ENCODE results near the gene NBEAL1. TPM values are rescaled to one million over a fixed set of nuclear protein-coding genes. Genes with fewer than 3 reads are reported as not detected.

NBEAL1 gene
- total and polyA plus RNA-seq, 7 donors: 2.3 to 14.7 (median 8.7) TPM

DNA sequence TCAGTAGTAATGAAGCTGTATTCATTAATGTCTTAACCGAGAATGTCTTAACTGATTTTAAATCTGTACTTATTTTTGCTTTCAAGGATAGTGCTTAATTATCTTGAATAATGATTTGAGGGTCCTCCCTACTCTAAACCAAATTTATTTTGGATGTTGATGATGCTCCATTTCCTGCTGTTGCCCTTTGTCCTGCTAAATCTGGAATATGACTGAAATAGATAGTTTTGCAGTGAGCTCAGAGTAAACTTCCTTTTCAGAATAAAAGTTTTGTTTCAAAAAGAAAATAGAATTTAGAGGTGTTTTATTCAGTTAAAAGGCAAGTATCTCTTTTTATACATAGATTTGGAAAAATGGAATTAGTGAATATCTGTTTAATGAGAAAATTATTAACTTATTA lies 8.1 kb downstream of the NBEAL1 start:
- Histone ChIP-seq H3K4me1 (peaks cover 27% of the 10 kb centered on the region), H3K27ac (peak overlapping the region; percentile 8), H3K9me3 (no peaks in the 10 kb centered on the region), H3K4me3 (no peak overlapping the region), H3K36me3 (ENCODE audit: insufficient read depth in 1 of 2, low read depth in 1 of 2) (no peaks in the 10 kb centered on the region), H3K27me3 (ENCODE audit: insufficient read depth in 3 of 3, low read length in 2 of 3) (no peaks in the 10 kb centered on the region)
- DNase-seq (no peak), ATAC-seq (peak in 1 of 4 donors; percentile 55)
- intact Hi-C loops (cut with DNase I): no loop called here
- WGBS, 3 donors: 46 to 71% (median 61%) methylated on average over 1 of the region's 1 CpG
- TF ChIP-seq, protein P1, sequence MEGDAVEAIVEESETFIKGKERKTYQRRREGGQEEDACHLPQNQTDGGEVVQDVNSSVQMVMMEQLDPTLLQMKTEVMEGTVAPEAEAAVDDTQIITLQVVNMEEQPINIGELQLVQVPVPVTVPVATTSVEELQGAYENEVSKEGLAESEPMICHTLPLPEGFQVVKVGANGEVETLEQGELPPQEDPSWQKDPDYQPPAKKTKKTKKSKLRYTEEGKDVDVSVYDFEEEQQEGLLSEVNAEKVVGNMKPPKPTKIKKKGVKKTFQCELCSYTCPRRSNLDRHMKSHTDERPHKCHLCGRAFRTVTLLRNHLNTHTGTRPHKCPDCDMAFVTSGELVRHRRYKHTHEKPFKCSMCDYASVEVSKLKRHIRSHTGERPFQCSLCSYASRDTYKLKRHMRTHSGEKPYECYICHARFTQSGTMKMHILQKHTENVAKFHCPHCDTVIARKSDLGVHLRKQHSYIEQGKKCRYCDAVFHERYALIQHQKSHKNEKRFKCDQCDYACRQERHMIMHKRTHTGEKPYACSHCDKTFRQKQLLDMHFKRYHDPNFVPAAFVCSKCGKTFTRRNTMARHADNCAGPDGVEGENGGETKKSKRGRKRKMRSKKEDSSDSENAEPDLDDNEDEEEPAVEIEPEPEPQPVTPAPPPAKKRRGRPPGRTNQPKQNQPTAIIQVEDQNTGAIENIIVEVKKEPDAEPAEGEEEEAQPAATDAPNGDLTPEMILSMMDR (IDR thresholded peaks at IDR 0.05): no peak

- H3K27ac ChIP-seq: no peak overlapping the region
- no peak for ATAC-seq
- peaks cover 12% of the 10 kb centered on the region for H3K4me1 ChIP-seq
- TF ChIP-seq, protein P1 (IDR thresholded peaks at IDR 0.05): no peak
- DNase-seq: no peak
- H3K27me3 ChIP-seq (ENCODE audit: insufficient read depth in 3 of 3, low read length in 2 of 3): no peaks in the 10 kb centered on the region
- H3K36me3 ChIP-seq (ENCODE audit: insufficient read depth in 1 of 2, low read depth in 1 of 2): no peaks in the 10 kb centered on the region
- H3K4me3 ChIP-seq: no peak overlapping the region
- intact Hi-C loops (cut with DNase I): no loop called here
- H3K9me3 ChIP-seq: no peaks in the 10 kb centered on the region
Observed at GRCh38 chr2:203025592-203025991, 10.9 kb downstream of the NBEAL1 start.

GRCh38 chr2:203030545-203030944 lies 15.9 kb downstream of the NBEAL1 start:
- H3K27me3 ChIP-seq (ENCODE audit: insufficient read depth in 3 of 3, low read length in 2 of 3): no peaks in the 10 kb centered on the region
- TF ChIP-seq, protein P1 (IDR thresholded peaks at IDR 0.05): no peak
- no peak for ATAC-seq
- intact Hi-C loops (cut with DNase I): no loop called here
- no peaks in the 10 kb centered on the region for H3K4me1 ChIP-seq
- H3K9me3 ChIP-seq: no peaks in the 10 kb centered on the region
- H3K4me3 ChIP-seq: no peak overlapping the region
- 94 to 98% (median 98%) methylated on average over 2 of the region's 2 CpGs for WGBS, 3 donors
- no peaks in the 10 kb centered on the region for H3K36me3 ChIP-seq (ENCODE audit: insufficient read depth in 1 of 2, low read depth in 1 of 2)
- no peak for DNase-seq
- no peak overlapping the region for H3K27ac ChIP-seq

GRCh38 chr2:203030991-203031390 lies 16.3 kb downstream of the NBEAL1 start:
- 89 to 91% (median 90%) methylated on average over 5 of the region's 5 CpGs for WGBS, 3 donors
- ATAC-seq: no peak

DNA sequence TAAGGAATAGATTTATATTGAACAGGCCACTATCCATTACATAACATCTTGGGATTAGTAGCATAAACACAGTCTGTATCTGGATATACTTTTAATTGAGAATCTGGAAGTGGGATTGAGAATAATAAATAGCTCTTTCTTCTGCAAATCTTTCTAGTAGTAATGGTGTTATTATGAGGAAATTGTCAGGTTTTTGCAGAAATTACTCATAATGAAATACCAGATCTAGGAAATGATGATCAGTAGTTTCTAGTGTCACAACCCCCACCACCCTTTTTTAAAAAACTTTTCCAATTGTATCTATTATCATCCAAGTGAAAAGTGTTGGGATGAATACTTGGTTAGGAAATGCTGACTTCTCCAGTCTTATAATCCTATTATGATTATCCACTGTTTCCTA lies 18.7 kb downstream of the NBEAL1 start:
- Histone ChIP-seq H3K4me1 (no peaks in the 10 kb centered on the region), H3K36me3 (ENCODE audit: insufficient read depth in 1 of 2, low read depth in 1 of 2) (no peaks in the 10 kb centered on the region), H3K4me3 (no peak overlapping the region), H3K27me3 (ENCODE audit: insufficient read depth in 3 of 3, low read length in 2 of 3) (no peaks in the 10 kb centered on the region), H3K9me3 (no peaks in the 10 kb centered on the region), H3K27ac (no peak overlapping the region)
- TF ChIP-seq, protein P1 (IDR thresholded peaks at IDR 0.05): no peak
- ATAC-seq (no peak), DNase-seq (no peak)
- intact Hi-C loops (cut with DNase I): no loop called here

More at GRCh38 chr2:203030991-203031390, 16.3 kb downstream of the NBEAL1 start:
- Histone ChIP-seq H3K36me3 (ENCODE audit: insufficient read depth in 1 of 2, low read depth in 1 of 2) (no peaks in the 10 kb centered on the region), H3K27ac (no peak overlapping the region), H3K4me3 (no peak overlapping the region), H3K4me1 (no peaks in the 10 kb centered on the region), H3K27me3 (ENCODE audit: insufficient read depth in 3 of 3, low read length in 2 of 3) (no peaks in the 10 kb centered on the region), H3K9me3 (no peaks in the 10 kb centered on the region)
- no peak for DNase-seq
- TF ChIP-seq, protein P1 (IDR thresholded peaks at IDR 0.05): no peak
- intact Hi-C loops (cut with DNase I): no loop called here

All from psoas muscle (tissue), 8 donors.